GM18517 (cell line): ENCODE measurements around the gene PEPD.

Experiments
- ATAC-seq: cut with Tn5 transposase; IDR thresholded peaks from one replicate; pipeline ENCODE4 v1.9.1; 2021; ENCODE audit warnings: mild to moderate bottlenecking, moderate library complexity; ENCODE audit not compliant: unreplicated experiment

PEPD gene

DNA sequence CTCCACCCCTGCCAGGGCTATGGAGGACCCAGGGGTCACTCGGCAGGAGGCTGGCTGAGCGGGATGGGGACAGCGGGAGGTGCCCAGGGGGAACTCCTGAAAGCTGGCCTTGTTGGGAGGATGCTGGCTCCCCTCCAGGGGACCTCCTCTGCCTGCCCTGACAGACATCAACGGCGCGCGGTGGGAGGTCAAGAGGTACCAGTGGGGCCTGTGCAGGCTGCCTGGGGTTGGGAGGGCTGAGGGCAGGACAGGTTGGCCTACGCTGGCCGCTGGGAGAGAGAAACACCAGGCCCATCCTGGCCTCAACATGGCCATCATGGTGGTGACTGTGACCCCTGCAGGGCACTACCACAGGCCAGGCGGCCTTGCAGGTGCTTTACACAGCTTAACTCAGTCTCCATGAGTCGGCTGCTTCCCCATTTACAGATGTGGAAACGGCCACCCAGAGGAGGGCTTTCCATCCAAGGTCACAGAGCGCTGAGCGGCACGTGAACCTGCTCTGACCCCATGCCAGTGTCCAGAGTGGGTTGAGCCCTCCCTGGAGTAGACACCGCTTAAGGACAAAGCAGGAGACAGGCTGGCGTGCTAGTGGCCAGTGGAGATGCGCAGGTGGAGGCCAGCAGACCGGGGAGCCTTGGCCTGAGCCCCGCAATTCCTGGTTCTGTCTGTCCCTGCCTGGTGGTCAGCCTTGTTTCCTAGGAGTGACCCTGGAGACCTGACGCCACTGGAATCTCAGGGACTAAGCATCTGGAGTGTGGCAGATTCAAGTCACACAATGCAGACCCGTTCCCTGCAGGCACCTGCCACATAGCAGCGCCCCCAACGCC lies 120.5 kb downstream of the PEPD start:
- no peak for ATAC-seq

DNA sequence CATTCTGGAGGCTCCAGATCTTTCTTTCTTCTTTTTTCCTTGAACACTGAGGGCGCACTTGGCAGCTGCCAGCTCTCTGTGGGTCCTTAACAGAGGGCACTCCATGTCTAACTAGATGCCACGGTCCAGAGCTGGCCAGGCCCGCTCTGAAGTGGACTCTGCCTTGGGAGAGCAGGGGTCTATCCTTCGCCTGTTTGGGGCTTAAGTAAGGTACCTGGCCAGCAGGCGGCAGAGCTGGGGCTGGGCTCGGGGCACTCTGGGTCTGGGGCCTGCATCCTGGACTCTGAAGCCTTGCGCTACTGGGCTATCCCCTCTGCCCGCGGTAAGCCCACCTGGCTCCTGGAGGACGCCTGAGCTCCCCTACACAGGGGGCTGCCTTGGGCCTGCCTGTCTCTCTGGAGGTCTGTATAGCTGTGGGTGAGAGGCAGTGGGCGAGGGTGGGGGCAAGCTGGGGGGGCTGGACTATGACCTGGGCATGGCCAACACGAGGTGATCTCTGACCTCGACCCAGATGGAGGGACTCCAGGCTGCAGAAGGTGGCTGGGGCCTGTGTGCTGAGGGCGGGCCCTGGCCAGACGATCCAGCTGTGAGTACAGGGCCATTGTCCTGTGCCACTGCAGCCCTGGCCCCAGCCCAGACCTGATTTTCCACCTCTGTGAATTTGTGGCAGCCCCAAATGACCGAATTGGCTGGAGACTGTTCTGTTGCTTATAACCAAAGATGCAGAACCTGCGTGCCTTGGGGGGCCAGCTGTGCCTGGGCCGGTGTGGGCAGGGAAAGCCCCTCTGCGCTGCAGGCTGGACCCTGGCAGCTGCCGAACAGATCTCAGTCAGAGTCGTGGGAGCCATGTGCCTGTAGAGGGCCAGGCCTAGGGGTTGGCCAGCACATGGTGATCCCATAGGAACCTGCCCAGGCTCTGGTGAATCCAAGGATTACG lies 121.6 kb downstream of the PEPD start:
- no peak for ATAC-seq

DNA sequence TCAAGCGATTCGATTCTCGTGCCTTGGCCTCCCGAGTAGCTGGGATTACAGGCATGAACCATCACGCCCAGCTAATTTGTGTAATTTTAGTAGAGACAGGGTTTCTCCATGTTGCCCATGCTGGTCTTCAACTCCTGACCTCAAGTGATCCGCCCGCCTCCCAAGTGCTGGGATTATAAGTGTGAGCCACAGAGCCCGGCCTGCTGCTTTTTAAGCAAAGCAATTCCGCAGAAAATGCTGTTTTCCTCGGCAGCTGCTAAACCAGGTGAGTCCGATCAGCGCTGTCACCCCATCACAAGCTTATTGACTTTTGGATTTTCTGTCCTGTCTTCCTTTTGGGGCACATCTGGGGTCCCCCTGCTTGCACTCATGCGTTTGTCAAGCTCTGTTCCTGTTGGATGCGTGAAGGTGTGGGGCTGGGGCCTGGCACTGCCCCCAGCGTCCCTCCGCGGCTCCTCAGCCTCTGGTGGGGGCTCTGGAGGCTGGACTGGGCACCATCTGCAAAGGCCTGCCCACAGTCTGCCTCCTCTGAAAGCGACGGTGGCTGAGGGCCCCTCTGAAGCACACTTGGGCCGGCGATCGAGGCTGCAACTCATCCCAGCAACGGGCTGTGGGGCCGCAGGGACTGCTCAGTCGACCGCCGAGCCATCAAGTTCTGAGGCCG lies 122.4 kb downstream of the PEPD start:
- ATAC-seq, result no peak

DNA sequence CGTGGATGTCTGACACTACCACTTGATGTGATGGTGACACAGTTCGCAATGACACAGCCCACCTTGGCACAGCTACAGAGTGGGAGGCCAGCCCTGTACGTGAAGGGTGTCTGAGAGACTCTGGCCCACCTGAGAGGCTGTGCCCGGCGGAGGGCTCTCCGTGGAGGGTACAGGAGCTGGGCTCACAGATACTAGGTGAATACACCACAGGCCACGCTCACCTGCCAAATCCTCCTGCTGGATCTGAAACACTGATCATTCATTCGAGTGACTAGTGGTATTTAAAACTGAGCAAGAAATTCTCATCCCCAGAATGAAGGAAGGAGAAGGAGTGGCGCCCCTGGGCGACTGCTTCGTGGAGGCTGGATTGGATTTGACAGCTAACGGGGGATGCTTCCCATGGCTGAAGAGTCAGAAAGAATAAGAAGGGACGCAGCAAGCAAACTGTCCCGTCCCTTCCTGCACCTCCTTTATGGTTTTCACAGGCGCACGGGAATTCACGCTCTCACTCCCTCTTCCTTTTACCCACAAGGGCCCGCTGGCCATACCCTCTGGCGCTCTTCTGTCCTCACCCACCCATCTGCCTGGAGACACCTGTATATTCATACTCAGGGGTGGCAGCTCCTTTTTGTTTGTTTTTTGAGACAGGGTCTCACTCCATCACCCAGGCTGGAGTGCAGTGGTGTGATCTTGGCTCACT lies 123.1 kb downstream of the PEPD start:
- ATAC-seq, result no peak

DNA sequence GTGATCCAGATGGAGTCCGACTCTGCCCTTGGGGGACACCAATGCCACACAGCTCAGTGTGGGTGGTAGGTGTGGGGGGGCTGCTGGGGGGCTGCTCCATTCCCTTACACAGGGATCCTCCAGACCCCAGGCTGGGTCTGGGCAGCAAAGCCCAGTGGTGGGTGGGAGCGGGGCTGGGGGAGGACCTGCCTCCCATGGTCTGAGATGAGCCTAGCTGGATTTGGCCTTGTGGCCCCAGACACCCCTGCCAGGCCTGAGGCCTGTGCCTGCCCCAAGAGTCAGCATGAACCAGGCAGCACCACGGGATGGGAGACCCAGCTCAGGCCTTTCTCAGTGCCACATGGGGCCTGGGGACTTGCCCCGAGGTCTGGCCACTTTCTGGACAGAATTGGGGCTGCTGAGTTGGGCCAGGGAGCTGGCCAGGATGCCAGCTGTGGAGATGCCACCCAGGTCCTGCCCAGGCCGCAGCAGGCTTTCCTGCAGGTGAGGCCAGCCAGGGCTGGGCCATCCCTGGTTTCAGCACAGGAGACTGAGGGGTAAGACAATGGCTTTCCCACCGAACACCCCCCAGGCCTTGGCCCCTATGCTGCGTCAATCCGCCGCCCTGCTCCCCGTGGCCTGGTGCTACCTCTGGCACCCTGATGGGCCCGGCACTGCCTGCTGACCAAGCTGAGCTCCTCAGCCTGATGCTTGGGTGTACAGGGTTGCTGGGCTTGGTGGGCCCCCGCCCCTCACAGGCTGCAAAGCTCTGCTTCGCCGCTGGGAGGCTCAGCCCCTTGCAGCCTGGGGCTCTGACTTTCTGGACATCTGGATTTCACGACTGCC lies 123.8 kb downstream of the PEPD start:
- ATAC-seq, result no peak

DNA sequence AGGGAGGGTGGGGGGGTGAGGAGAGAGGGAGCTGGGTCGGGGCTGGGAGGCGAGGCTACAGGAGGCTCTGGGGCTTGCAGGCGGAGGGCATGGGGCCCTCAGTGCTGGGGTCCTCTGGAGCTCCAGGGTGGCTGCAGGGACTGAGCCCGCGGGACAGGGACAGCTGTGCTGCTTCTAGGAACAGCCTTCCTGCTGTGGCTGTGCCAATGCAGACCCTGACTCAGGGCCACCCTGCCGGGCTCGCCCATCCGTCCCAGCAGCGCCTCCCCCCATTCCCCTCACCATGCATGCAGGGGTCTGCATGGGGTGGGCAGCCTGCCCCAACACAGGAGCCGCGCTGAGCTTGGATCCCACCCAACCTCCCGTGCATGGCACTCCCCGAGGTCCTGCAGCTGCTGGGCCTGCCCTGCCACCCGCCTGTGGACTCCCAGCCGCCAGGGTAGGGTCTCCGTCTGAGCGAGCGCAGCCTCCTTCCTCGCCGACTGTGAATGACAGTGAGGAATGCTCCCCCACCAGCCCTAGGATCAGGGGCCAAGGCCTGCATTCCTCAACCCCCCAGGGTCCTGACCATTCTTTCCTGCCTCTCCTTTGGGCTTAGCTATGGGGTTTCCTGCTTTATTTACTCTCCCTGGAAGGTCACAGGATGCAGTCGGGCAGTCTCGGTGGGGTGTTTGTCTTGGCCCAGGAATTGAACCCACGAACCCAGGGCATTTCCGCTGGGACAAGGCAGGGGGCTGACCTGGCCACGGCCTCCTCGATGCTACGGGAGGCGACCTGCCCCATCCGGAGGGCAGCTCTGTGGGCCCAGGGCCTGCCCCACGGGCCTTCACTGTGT lies 124.7 kb downstream of the PEPD start:
- no peak for ATAC-seq

DNA sequence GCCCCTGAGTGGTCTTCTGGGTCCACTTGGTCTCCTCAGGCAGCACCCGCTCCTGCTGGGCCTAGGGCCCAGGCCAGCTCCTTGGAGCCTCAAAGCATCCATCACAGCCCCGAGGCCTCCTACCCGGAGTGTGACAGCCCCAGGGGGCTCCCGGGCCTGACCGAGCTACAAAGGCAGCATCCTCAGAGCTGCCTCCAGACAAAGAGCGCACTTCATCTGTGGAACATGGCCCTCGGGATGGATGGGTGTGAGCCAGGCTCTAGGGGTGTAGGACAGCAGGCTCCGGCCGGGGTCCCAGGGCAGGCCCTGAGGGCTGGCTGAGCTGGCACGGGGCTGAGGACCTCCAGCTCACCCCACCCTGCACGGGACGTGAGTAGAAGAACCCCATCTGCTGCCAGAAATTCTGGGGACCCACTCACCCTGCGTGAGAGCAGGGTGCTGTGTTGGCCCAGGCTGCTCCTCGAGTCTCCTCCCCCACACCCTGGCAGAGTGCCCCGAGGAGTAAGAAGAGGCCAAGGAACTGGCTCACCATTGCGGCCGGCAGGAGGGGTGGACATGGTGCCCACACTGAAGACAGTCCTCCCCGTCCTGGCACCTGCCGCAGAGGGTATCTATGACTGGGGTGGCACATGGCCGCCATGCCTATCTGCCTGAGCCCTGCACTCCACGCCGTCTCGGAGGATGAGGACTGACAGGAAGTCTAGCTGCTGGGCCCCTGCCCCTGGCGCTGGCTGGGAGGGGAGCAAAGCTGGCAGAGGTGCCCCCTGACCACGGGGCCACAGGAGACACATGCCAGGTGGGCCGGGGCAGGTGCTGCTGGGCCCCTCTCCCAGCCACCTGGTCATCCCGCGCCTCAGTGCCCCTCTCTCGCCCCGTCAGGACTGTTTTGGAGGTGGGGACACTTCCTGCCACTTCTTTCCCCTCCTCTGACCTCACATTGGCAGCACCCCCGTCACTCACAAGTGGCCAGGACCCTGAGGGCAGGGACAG lies 125.7 kb downstream of the PEPD start:
- no peak for ATAC-seq

DNA sequence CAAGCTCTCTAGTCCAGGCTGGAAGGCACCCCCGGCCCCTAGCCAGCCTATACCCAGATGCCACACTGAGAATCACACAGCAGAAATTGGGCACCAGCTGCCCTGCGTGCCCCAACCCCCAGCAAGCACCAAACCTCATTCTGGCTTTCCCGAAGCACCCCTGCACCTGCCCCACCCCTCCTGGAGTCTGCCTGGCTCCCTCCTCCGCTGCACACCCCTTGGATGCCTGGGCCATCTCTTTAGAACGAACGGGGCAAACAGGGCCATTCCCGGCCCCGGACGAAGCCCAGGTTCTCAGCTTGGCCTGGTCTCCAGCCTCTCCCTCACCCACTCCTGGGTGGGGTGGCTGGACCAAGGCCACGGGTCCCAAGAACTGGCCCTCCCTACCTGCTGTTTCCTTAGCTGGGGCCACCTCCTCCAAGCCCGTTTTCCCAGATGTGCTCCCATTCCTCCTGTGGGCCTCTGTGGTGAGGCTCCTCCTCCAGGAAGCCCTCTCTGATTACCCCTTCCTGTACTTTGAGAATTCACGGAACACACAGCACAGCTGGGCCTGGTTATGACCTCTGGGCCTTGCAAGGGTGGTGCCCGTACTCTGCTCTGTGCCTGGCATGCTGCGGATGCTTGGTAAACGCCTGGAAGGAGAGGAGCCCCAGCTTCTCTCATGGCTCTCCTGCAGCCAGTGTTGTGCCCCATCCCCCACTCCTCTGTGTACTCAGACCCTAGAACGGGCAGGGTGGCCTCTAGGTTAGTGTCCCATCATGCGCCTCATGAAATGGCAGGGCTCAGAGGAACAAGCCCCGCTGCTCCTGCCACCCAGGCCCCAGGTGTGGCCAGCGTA lies 126.6 kb downstream of the PEPD start:
- ATAC-seq, result no peak

DNA sequence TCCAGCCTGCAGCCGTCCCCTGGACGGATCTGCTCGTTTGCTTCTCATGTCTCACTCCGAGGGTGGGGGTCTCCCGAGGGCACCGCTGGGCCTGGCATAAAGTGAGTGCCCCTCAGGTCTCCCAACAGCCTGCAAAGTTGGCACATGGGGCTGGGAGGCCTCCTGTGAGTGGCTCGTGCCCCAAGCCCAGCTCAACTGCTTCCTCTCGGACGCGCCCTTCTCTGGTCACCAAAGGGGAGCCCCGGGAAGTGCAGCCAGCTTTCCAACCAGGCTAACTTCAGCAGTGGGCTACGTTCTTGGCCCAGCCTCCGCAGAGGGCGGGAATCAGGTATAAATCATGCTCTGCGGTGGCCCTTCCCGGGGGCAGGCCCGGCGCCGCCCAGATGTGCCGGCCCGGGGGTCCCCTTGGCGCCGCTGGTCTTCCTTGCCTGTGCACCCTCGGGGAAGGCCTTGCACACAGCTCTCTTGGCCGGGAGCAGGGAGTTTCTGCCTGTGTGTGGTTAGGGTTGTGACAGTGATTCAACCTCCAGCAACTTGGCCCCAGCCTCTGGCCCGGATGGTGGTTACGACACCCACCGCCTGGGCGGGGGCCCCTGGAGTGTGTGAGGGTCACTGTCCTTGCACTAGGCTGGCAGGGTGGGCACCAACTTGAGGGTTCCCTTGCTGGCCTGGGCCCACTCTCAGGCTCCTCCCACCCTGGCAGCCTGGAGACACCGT lies 127.4 kb downstream of the PEPD start:
- no peak for ATAC-seq

DNA sequence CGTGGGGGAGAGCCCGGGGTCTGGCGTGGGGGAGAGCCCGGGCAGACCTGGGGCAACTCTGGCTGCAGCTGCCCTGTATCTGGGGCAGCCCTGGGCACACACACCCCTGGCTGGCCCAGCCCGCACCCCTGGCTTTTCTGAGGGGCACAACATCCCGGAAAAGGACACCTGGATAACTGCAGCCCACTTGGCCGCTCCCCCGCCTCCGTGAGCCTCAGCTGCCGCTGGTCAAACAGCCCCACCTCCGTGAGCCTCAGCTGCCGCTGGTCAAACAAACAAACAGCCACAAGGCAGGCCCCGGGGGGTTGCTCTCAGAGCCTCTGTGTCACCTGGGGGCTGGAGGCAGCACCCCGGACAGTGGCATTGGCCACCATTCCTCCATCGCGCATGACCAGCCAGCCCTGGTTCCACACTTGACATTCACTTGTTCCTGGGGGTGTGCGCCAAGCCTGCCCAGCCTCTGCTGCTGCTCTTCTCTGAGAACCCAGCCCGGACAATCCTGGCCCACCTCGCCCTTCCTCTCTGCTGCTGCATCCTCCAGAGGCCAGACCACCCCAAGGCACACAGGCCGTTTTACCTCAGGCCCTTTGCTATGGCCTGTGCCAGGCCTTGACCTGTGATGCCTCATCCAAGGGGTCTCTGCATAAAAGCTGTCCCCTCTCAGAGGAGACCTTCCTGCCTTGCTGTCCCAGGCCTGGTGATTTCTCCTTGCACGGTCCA lies 128.1 kb downstream of the PEPD start:
- ATAC-seq, result no peak

DNA sequence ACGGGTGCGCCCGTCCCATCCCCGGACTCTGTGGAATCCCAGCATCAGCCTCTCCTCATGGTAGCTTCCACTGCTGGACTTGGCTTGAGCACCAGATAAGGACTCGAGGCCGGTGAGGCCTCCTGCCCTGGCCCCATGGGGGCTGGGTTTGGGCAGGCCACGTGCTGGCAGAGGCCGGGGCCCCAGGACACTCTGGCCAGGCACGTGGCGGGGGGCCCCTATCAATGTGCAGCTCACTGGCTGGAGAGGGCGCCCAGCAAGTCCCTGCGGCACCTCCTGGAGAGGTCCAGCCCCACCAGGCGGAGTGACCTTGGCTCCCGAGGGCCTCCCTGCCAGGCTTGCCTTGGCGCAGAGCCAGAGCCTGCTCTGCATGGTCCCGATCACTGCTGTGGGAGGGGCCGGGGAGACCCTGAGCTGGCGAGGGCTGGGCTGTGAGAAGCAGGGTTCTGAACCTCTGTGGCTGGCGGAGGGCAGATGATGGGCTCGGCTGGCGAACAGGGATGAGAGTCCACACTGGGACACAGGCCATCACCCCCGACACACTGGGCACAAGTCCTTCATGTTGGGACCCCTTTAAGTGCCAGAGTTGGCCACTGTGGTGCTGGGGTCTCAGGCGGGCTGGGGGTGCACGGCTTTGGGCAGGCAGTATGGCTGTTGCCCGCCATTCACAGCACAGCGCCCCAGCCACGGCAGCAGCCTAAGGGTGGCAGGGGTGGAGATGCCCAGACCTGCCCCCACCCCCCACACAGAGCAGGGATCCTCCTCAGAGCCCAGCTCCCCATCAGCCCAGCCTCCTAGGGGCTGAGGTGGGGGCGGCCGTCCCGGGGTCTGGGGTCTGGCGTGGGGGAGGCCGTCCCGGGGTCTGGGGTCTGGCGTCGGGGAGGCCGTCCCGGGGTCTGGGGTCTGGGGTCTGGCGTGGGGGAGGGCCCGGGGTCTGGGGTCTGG lies 129.0 kb downstream of the PEPD start:
- ATAC-seq, result no peak

DNA sequence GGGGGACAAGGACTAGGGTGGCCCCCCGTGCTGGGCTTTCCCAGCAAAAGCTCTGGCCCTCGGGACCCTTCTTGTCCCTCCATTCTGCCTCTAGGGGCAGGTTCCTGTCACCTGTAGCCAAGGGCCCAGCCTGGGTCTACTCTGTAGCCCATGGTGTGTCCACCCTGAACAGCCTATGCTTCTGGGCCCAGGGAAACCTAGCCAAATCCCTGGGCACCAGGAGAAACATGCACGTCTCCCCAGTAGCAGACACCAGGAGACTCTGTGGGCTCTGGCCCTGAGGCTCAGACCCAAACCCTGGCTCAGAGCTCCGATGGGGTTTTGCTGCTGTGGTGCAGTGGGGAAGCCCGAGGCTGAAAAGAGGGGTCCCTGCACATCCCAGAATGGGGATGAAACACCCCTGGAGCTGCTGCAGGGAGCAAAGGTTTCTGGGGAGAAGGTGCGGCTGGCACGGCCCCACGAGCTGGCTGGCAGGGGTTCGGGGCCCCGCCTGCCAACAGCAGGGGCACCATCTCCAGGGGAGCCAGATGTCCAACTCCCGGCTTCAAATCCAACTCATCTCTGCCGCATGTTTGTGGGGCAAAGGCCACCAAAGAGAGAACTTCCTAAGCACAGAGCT lies 129.9 kb downstream of the PEPD start:
- no peak for ATAC-seq

DNA sequence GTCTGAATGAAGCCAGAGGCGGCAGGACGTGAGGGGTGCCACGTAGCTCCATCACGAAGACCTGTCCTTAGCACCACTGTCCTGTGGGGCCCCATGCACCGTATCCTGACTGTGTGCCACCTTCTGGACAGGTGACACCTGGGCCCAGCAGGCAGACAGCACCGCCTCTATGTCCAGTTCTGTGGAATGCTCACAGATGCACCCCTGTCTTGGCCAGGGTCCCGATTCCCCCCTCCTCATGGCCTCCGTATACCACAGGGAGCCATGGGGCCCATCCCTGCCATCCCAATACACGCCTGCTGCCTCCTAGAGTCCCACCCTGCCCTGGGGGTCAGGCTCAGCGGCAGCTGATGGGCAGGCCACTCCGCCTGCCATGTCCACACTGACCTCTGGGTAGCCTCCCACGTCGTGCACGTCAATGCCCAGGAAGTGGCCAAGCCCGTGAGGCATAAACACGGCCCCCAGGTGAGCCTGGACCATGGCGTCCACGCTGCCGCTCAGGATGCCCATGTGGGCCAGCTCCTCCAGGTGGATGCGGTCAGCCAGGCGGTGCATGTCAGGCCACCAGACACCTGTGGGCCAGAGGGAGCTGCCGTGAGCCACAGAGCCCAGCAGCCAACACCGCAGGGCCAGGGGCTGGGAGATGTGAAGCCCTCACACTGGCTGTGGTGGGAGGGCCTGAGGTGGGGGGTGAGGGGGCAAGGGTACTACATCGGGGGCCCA lies 130.5 kb downstream of the PEPD start:
- ATAC-seq, result no peak
